ENCODE data around the gene MYO1E. TPM values are rescaled to one million over a fixed set of nuclear protein-coding genes. Genes with fewer than 3 reads are reported as not detected.

The MYO1E gene
- polyA plus RNA-seq, 1 donor from 2014 or later, result 0.38 TPM

- H4K20me1 ChIP-seq (ENCODE audit: insufficient read depth), result no peaks in the 10 kb centered on the region
- no peaks in the 10 kb centered on the region for H3K36me3 ChIP-seq (ENCODE audit: insufficient read depth, low read length)
- no peak overlapping the region for H3K27ac ChIP-seq (ENCODE audit: low read length)
- H3K9me3 ChIP-seq (ENCODE audit: low read length), result no peaks in the 10 kb centered on the region
- H3K79me2 ChIP-seq (replicated peaks; ENCODE audit: insufficient read depth, low read length), result no peaks in the 10 kb centered on the region
- H3K9ac ChIP-seq (ENCODE audit: low read length), result no peak overlapping the region
- H3K4me2 ChIP-seq (ENCODE audit: low read length), result no peak overlapping the region
- no peak overlapping the region for H2AFZ ChIP-seq (ENCODE audit: low read depth, low read length)
- no peak for TF ChIP-seq POLR2AphosphoS5 (IDR thresholded peaks at IDR 0.05)
- TF ChIP-seq MXI1 (conservative IDR thresholded peaks at IDR 0.05; ENCODE audit: poor library complexity, severe bottlenecking), result no peak
- no peak for TF ChIP-seq REST (IDR thresholded peaks at IDR 0.05; ENCODE audit: borderline replicate concordance)
- no peak overlapping the region for H3K4me3 ChIP-seq (ENCODE audit: low read length)
- H3K27me3 ChIP-seq (ENCODE audit: insufficient read depth, low read depth, low read length), result no peaks in the 10 kb centered on the region
- no peaks in the 10 kb centered on the region for H3K9me2 ChIP-seq (ENCODE audit: insufficient read depth, low read length)
- H3F3A ChIP-seq (ENCODE audit: insufficient read depth, low read length, poor library complexity, severe bottlenecking), result no peaks in the 10 kb centered on the region
These were observed 33.8 kb upstream of the MYO1E start for GRCh38 chr15:59406446-59406845.

DNA sequence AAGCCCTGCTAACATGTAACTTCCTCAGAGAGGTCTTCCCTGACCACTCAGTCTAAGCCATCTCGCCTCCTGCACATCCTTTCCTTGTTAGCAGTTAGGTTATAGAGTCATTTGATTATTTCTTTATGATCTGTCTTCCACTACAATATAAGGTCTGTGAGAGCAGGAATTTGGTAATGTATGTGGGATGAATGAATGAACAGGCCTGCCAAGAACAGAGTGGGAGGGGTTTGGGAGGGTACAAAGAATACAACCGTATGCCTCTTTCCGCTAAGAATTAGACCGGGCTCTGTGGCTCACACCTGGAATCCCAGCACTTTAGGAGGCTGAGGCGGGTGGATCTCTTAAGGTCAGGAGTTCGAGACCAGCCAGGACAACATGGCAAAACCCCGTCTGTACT is 32.4 kb upstream of the MYO1E start:
- H3K4me2 ChIP-seq (ENCODE audit: low read length), result no peak overlapping the region
- H3K79me2 ChIP-seq (replicated peaks; ENCODE audit: insufficient read depth, low read length), result no peaks in the 10 kb centered on the region
- no peaks in the 10 kb centered on the region for H4K20me1 ChIP-seq (ENCODE audit: insufficient read depth)
- no peaks in the 10 kb centered on the region for H3K27me3 ChIP-seq (ENCODE audit: insufficient read depth, low read depth, low read length)
- H3K9me2 ChIP-seq (ENCODE audit: insufficient read depth, low read length), result no peaks in the 10 kb centered on the region
- H3K27ac ChIP-seq (ENCODE audit: low read length), result no peak overlapping the region
- no peaks in the 10 kb centered on the region for H3K36me3 ChIP-seq (ENCODE audit: insufficient read depth, low read length)
- H3K9ac ChIP-seq (ENCODE audit: low read length), result no peak overlapping the region
- no peaks in the 10 kb centered on the region for H3K9me3 ChIP-seq (ENCODE audit: low read length)
- no peak for TF ChIP-seq RAD21 (conservative IDR thresholded peaks at IDR 0.05)
- no peak for TF ChIP-seq REST (IDR thresholded peaks at IDR 0.05; ENCODE audit: borderline replicate concordance)
- no peak for TF ChIP-seq CTCF (IDR thresholded peaks at IDR 0.05; ENCODE audit: poor library complexity, severe bottlenecking)
- no peak for TF ChIP-seq MXI1 (conservative IDR thresholded peaks at IDR 0.05; ENCODE audit: poor library complexity, severe bottlenecking)
- TF ChIP-seq EP300 (conservative IDR thresholded peaks at IDR 0.05; ENCODE audit: poor library complexity, severe bottlenecking), result no peak
- no peak for TF ChIP-seq EZH2 (IDR thresholded peaks at IDR 0.05; ENCODE audit: borderline replicate concordance, insufficient read depth, low read length, poor library complexity, severe bottlenecking)
- no peak for TF ChIP-seq POLR2AphosphoS5 (IDR thresholded peaks at IDR 0.05)
- TF ChIP-seq TAF1 (IDR thresholded peaks at IDR 0.05; ENCODE audit: low read depth), result no peak
- no peak for TF ChIP-seq SMC3 (conservative IDR thresholded peaks at IDR 0.05; ENCODE audit: poor library complexity)
- H3F3A ChIP-seq (ENCODE audit: insufficient read depth, low read length, poor library complexity, severe bottlenecking), result no peaks in the 10 kb centered on the region
- H3K4me3 ChIP-seq (ENCODE audit: low read length), result no peak overlapping the region
- H2AFZ ChIP-seq (ENCODE audit: low read depth, low read length), result no peak overlapping the region
